Measurements from ENCODE around the gene LAG3. TPM values are rescaled to one million over a fixed set of nuclear protein-coding genes. Genes with fewer than 3 reads are reported as not detected.

The LAG3 gene
- total RNA-seq, 2 experiments from 2014 or later: 0.19 TPM; not detected in 1

DNA sequence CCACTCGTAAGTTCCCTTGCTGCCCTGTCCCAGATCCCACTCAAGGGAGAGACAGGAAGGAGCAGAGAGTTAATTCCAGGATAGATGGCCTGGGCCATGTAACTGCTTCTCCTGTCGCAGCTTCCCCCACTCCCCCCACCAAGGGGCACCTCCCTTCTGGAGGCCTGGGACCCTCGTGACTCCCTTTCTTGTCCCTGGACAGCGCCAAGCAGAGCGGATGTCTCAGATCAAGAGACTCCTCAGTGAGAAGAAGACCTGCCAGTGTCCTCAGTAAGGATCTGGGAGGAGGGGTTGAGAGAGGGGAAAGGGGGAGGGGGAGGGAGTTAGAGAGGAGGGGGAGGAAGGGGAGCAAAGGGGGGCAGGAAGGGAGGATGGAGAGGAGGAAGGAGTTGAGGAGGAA, 46.3 kb downstream of the LAG3 start:
- TF ChIP-seq EZH2phosphoT487 (IDR thresholded peaks at IDR 0.05; ENCODE audit: borderline replicate concordance, low read depth, low read length) (no peak), CTCF (conservative IDR thresholded peaks at IDR 0.05; ENCODE audit: low read length) (no peak)
- BruUV-seq (replicated peaks): no TSS peak
- H3K27ac ChIP-seq (ENCODE audit: low read depth, low read length, poor library complexity, severe bottlenecking): no peak overlapping the region
- no peak for DNase-seq (ENCODE audit: low spot score)
- CTCF ChIA-PET (ENCODE audit: unreplicated experiment): no interaction called here
- no peak overlapping the region for H2AFZ ChIP-seq (ENCODE audit: low read length)
- H3K9me3 ChIP-seq (ENCODE audit: low read length): no peaks in the 10 kb centered on the region
- H3K36me3 ChIP-seq (ENCODE audit: insufficient read depth, low read length): no peaks in the 10 kb centered on the region
- H3K79me2 ChIP-seq (ENCODE audit: insufficient read depth, low read depth, low read length): no peaks in the 10 kb centered on the region
- no peak overlapping the region for H3K4me3 ChIP-seq (ENCODE audit: low read depth, low read length, poor library complexity, severe bottlenecking)
- intact Hi-C loops (cut with micrococcal nuclease; ENCODE audit: unreplicated experiment): no loop called here
- no peaks in the 10 kb centered on the region for H4K20me1 ChIP-seq (ENCODE audit: insufficient read depth, low read length)
- POLR2A ChIA-PET: no interaction called here
- H3K9me2 ChIP-seq (ENCODE audit: insufficient read depth, low read length): no peaks in the 10 kb centered on the region
- H3K4me2 ChIP-seq (ENCODE audit: low read length): no peak overlapping the region
- peaks cover 6% of the 10 kb centered on the region for H3K4me1 ChIP-seq (ENCODE audit: insufficient read depth, low read length, poor library complexity, severe bottlenecking)

DNA sequence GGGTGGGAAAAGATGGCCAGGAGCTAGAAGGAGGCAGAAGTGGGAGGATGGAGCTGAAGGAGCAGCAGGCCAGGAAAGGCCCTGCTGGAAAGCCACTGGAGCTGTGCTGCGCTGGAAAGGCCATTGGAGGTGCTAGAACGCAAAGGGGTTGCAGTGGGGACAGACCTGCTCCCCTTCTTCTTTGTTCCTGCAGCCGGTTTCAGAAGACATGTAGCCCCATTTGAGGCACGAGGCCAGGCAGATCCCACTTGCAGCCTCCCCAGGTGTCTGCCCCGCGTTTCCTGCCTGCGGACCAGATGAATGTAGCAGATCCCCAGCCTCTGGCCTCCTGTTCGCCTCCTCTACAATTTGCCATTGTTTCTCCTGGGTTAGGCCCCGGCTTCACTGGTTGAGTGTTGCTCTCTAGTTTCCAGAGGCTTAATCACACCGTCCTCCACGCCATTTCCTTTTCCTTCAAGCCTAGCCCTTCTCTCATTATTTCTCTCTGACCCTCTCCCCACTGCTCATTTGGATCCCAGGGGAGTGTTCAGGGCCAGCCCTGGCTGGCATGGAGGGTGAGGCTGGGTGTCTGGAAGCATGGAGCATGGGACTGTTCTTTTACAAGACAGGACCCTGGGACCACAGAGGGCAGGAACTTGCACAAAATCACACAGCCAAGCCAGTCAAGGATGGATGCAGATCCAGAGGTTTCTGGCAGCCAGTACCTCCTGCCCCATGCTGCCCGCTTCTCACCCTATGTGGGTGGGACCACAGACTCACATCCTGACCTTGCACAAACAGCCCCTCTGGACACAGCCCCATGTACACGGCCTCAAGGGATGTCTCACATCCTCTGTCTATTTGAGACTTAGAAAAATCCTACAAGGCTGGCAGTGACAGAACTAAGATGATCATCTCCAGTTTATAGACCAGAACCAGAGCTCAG, 47.0 kb downstream of the LAG3 start:
- Histone ChIP-seq H3K9me3 (ENCODE audit: low read length) (no peaks in the 10 kb centered on the region), H3K27ac (ENCODE audit: low read depth, low read length, poor library complexity, severe bottlenecking) (no peak overlapping the region), H4K20me1 (ENCODE audit: insufficient read depth, low read length) (no peaks in the 10 kb centered on the region), H2AFZ (ENCODE audit: low read length) (no peak overlapping the region), H3K9me2 (ENCODE audit: insufficient read depth, low read length) (no peaks in the 10 kb centered on the region), H3K4me3 (ENCODE audit: low read depth, low read length, poor library complexity, severe bottlenecking) (no peak overlapping the region), H3K4me1 (ENCODE audit: insufficient read depth, low read length, poor library complexity, severe bottlenecking) (peaks cover 6% of the 10 kb centered on the region), H3K36me3 (ENCODE audit: insufficient read depth, low read length) (no peaks in the 10 kb centered on the region), H3K79me2 (ENCODE audit: insufficient read depth, low read depth, low read length) (no peaks in the 10 kb centered on the region), H3K4me2 (ENCODE audit: low read length) (no peak overlapping the region)
- no TSS peak for BruUV-seq (replicated peaks)
- POLR2A ChIA-PET: interaction anchor here (0.6 kb wide), 1 partner anchor 22 kb away, joined by 3 read pairs; the partner anchor contains the start of gene GNB3
- TF ChIP-seq EZH2phosphoT487 (IDR thresholded peaks at IDR 0.05; ENCODE audit: borderline replicate concordance, low read depth, low read length): no peak
- no peak for TF ChIP-seq CTCF (conservative IDR thresholded peaks at IDR 0.05; ENCODE audit: low read length)
- intact Hi-C loops (cut with micrococcal nuclease; ENCODE audit: unreplicated experiment): no loop called here
- CTCF ChIA-PET (ENCODE audit: unreplicated experiment): no interaction called here
- DNase-seq (ENCODE audit: low spot score): no peak

GRCh38 chr12:6820166-6820565, 47.8 kb downstream of the LAG3 start:
- Histone ChIP-seq H3K9me2 (ENCODE audit: insufficient read depth, low read length) (no peaks in the 10 kb centered on the region), H3K36me3 (ENCODE audit: insufficient read depth, low read length) (no peaks in the 10 kb centered on the region), H3K4me3 (ENCODE audit: low read depth, low read length, poor library complexity, severe bottlenecking) (no peak overlapping the region), H3K4me1 (ENCODE audit: insufficient read depth, low read length, poor library complexity, severe bottlenecking) (peaks cover 6% of the 10 kb centered on the region), H3K79me2 (ENCODE audit: insufficient read depth, low read depth, low read length) (no peaks in the 10 kb centered on the region), H2AFZ (ENCODE audit: low read length) (no peak overlapping the region), H3K4me2 (ENCODE audit: low read length) (no peak overlapping the region), H4K20me1 (ENCODE audit: insufficient read depth, low read length) (no peaks in the 10 kb centered on the region), H3K9me3 (ENCODE audit: low read length) (no peaks in the 10 kb centered on the region), H3K27ac (ENCODE audit: low read depth, low read length, poor library complexity, severe bottlenecking) (no peak overlapping the region)
- no TSS peak for BruUV-seq (replicated peaks)
- no peak for TF ChIP-seq EZH2phosphoT487 (IDR thresholded peaks at IDR 0.05; ENCODE audit: borderline replicate concordance, low read depth, low read length)
- no peak for TF ChIP-seq CTCF (conservative IDR thresholded peaks at IDR 0.05; ENCODE audit: low read length)
- CTCF ChIA-PET (ENCODE audit: unreplicated experiment): no interaction called here
- DNase-seq (ENCODE audit: low spot score): no peak
- POLR2A ChIA-PET: no interaction called here
- intact Hi-C loops (cut with micrococcal nuclease; ENCODE audit: unreplicated experiment): no loop called here
